Omental fat pad (tissue), 4 donors: ENCODE results near the gene MEF2A. TPM values are rescaled to one million over a fixed set of nuclear protein-coding genes. Genes with fewer than 3 reads are reported as not detected.

Source experiments
- ATAC-seq: fragments of 150-250 bp; one replicate; pipeline ENCODE4 v1.9.1; 2016; ENCODE audit warnings: mild to moderate bottlenecking, moderate library complexity; ENCODE audit not compliant: low FRiP score
- DNase-seq: peaks from one replicate; pipeline ENCODE4 v3.0.0-alpha.2; 2019; ENCODE audit warnings: low spot score
- CTCF ChIP-seq, 3 donors: fragments of 450-650 bp; IDR thresholded peaks; one replicate each; pipeline ENCODE4 v1.5.1; 2016 to 2017; ENCODE audit warnings: antibody characterized with exemption in 3 of 3, mild to moderate bottlenecking in 3 of 3, moderate library complexity in 2 of 3
- total RNA-seq, 4 donors: library from RNA; depleted of rRNA; stranded (reverse); fragments of >200 nt; gene quantifications; one replicate each; pipeline ENCODE4 v1.1.0, GENCODE V29; 2016

MEF2A gene
- total RNA-seq, 4 donors from 2014 or later, result 47.8 to 74.4 (median 54.0) TPM

- DNase-seq (no peak), ATAC-seq (no peak)
- no peak for TF ChIP-seq CTCF (IDR thresholded peaks at IDR 0.05)
Observed at GRCh38 chr15:99552111-99552510, 13.7 kb upstream of the MEF2A start.

- DNase-seq, result no peak
- no peak for ATAC-seq
- TF ChIP-seq CTCF (IDR thresholded peaks at IDR 0.05), result no peak
Observed at GRCh38 chr15:99554880-99555488, 10.8 kb upstream of the MEF2A start.

GRCh38 chr15:99556011-99556410, 9.8 kb upstream of the MEF2A start:
- no peak for TF ChIP-seq CTCF (IDR thresholded peaks at IDR 0.05)
- no peak for ATAC-seq

GRCh38 chr15:99556578-99556977, 9.2 kb upstream of the MEF2A start:
- no peak for DNase-seq
- no peak for ATAC-seq
- no peak for TF ChIP-seq CTCF (IDR thresholded peaks at IDR 0.05)

More at GRCh38 chr15:99556011-99556410, 9.8 kb upstream of the MEF2A start:
- DNase-seq, result no peak

- no peak for ATAC-seq
- no peak for DNase-seq
- TF ChIP-seq CTCF (IDR thresholded peaks at IDR 0.05), result no peak
Observed at GRCh38 chr15:99558084-99558483, 7.7 kb upstream of the MEF2A start.

- ATAC-seq (no peak), DNase-seq (no peak)
- TF ChIP-seq CTCF (IDR thresholded peaks at IDR 0.05), result no peak
Observed at GRCh38 chr15:99558571-99558970, 7.2 kb upstream of the MEF2A start.

GRCh38 chr15:99561476-99562230, 4.1 kb upstream of the MEF2A start:
- ATAC-seq, result no peak
- DNase-seq, result no peak
- TF ChIP-seq CTCF (IDR thresholded peaks at IDR 0.05), result no peak
